Measurements from ENCODE around the gene CACNA2D3. TPM values are rescaled to one million over a fixed set of nuclear protein-coding genes. Genes with fewer than 3 reads are reported as not detected.
"Not testable (repeated sequence)": the region's sequence is repeated elsewhere in the genome, so short reads cannot be mapped to it uniquely, and the experiment has no call there.

CACNA2D3 gene
- total RNA-seq, 1 donor from 2014 or later = not detected

GRCh38 chr3:54445630-54446029, 323.3 kb downstream of the CACNA2D3 start:
- Mint-ChIP-seq H3K9me3 (no peaks in the 10 kb centered on the region), H3K27ac (no peak overlapping the region), H3K4me1 (peaks cover 5% of the 10 kb centered on the region), H3K4me3 (no peak overlapping the region), H3K36me3 (no peaks in the 10 kb centered on the region), H3K27me3 (ENCODE audit: insufficient read depth, low read depth) (no peaks in the 10 kb centered on the region)
- no peak overlapping the region for H3K27ac ChIP-seq
- no peaks in the 10 kb centered on the region for H3K36me3 ChIP-seq
- peaks cover 3% of the 10 kb centered on the region for H3K4me1 ChIP-seq
- no peaks in the 10 kb centered on the region for H3K79me2 ChIP-seq (ENCODE audit: low read depth)
- H3K9ac ChIP-seq = no peak overlapping the region
- no peaks in the 10 kb centered on the region for H3F3A ChIP-seq (ENCODE audit: low read depth)
- H3K27me3 ChIP-seq = no peaks in the 10 kb centered on the region
- TF ChIP-seq EZH2 (IDR thresholded peaks at IDR 0.05) = no peak
- TF ChIP-seq EZH2phosphoT487 (IDR thresholded peaks at IDR 0.05) = no peak
- H2AFZ ChIP-seq (replicated peaks) = no peak overlapping the region
- DNase-seq (ENCODE audit: low spot score) = no peak
- H3K4me2 ChIP-seq = no peak overlapping the region
- no peaks in the 10 kb centered on the region for H3K9me3 ChIP-seq (ENCODE audit: low read depth)
- H4K20me1 ChIP-seq (ENCODE audit: low read depth) = no peaks in the 10 kb centered on the region
- no peak overlapping the region for H3K4me3 ChIP-seq

GRCh38 chr3:54447427-54447826, 325.1 kb downstream of the CACNA2D3 start:
- no peaks in the 10 kb centered on the region for H3K27me3 Mint-ChIP-seq (ENCODE audit: insufficient read depth, low read depth)
- H3K9ac ChIP-seq = no peak overlapping the region
- no peaks in the 10 kb centered on the region for H3K79me2 ChIP-seq (ENCODE audit: low read depth)
- no peak for DNase-seq (ENCODE audit: low spot score)
- H3K4me3 Mint-ChIP-seq = no peak overlapping the region
- no peaks in the 10 kb centered on the region for H3F3A ChIP-seq (ENCODE audit: low read depth)
- no peak overlapping the region for H2AFZ ChIP-seq (replicated peaks)
- no peak overlapping the region for H3K4me2 ChIP-seq
- H3K27ac Mint-ChIP-seq = no peak overlapping the region
- H3K27me3 ChIP-seq = no peaks in the 10 kb centered on the region
- no peaks in the 10 kb centered on the region for H3K36me3 Mint-ChIP-seq
- no peak overlapping the region for H3K4me3 ChIP-seq
- H3K9me3 ChIP-seq (ENCODE audit: low read depth) = no peaks in the 10 kb centered on the region
- peaks cover 5% of the 10 kb centered on the region for H3K4me1 Mint-ChIP-seq
- peaks cover 3% of the 10 kb centered on the region for H3K4me1 ChIP-seq
- H4K20me1 ChIP-seq (ENCODE audit: low read depth) = no peaks in the 10 kb centered on the region
- no peaks in the 10 kb centered on the region for H3K36me3 ChIP-seq
- H3K9me3 Mint-ChIP-seq = peaks cover 2% of the 10 kb centered on the region
- H3K27ac ChIP-seq = no peak overlapping the region
- TF ChIP-seq EZH2phosphoT487 (IDR thresholded peaks at IDR 0.05) (no peak), CTCF (IDR thresholded peaks at IDR 0.05) (no peak), EZH2 (IDR thresholded peaks at IDR 0.05) (no peak)

GRCh38 chr3:54454806-54455205, 332.5 kb downstream of the CACNA2D3 start:
- no peak overlapping the region for H3K27ac Mint-ChIP-seq
- no peaks in the 10 kb centered on the region for H3K4me1 Mint-ChIP-seq
- Histone ChIP-seq H3K9me3 (ENCODE audit: low read depth) (no peaks in the 10 kb centered on the region), H3K27ac (no peak overlapping the region), H3K4me3 (no peak overlapping the region), H4K20me1 (ENCODE audit: low read depth) (no peaks in the 10 kb centered on the region), H3K9ac (no peak overlapping the region), H3F3A (ENCODE audit: low read depth) (no peaks in the 10 kb centered on the region), H3K4me2 (no peak overlapping the region), H2AFZ (replicated peaks) (no peak overlapping the region), H3K27me3 (no peaks in the 10 kb centered on the region), H3K36me3 (no peaks in the 10 kb centered on the region), H3K4me1 (no peaks in the 10 kb centered on the region), H3K79me2 (ENCODE audit: low read depth) (no peaks in the 10 kb centered on the region)
- DNase-seq (ENCODE audit: low spot score) = no peak
- H3K9me3 Mint-ChIP-seq = peaks cover 10% of the 10 kb centered on the region
- peaks cover 4% of the 10 kb centered on the region for H3K27me3 Mint-ChIP-seq (ENCODE audit: insufficient read depth, low read depth)
- H3K4me3 Mint-ChIP-seq = no peak overlapping the region
- no peak for TF ChIP-seq EZH2phosphoT487 (IDR thresholded peaks at IDR 0.05)
- TF ChIP-seq EZH2 (IDR thresholded peaks at IDR 0.05) = no peak
- no peak for TF ChIP-seq CTCF (IDR thresholded peaks at IDR 0.05)
- H3K36me3 Mint-ChIP-seq = no peaks in the 10 kb centered on the region

GRCh38 chr3:54458357-54458756, 336.0 kb downstream of the CACNA2D3 start:
- peaks cover 3% of the 10 kb centered on the region for H3K27me3 Mint-ChIP-seq (ENCODE audit: insufficient read depth, low read depth)
- H3F3A ChIP-seq (ENCODE audit: low read depth) = no peaks in the 10 kb centered on the region
- H3K4me2 ChIP-seq = no peak overlapping the region
- H3K9ac ChIP-seq = no peak overlapping the region
- H3K4me3 ChIP-seq = no peak overlapping the region
- no peak for DNase-seq (ENCODE audit: low spot score)
- H3K27ac ChIP-seq = no peak overlapping the region
- no peak overlapping the region for H2AFZ ChIP-seq (replicated peaks)
- H3K36me3 ChIP-seq = no peaks in the 10 kb centered on the region
- no peak overlapping the region for H3K4me3 Mint-ChIP-seq
- no peaks in the 10 kb centered on the region for H3K9me3 ChIP-seq (ENCODE audit: low read depth)
- no peaks in the 10 kb centered on the region for H3K4me1 Mint-ChIP-seq
- H3K9me3 Mint-ChIP-seq = peaks cover 15% of the 10 kb centered on the region
- TF ChIP-seq EZH2phosphoT487 (IDR thresholded peaks at IDR 0.05) = no peak
- no peaks in the 10 kb centered on the region for H3K36me3 Mint-ChIP-seq
- H3K27me3 ChIP-seq = no peaks in the 10 kb centered on the region
- no peaks in the 10 kb centered on the region for H4K20me1 ChIP-seq (ENCODE audit: low read depth)
- H3K4me1 ChIP-seq = no peaks in the 10 kb centered on the region
- no peak overlapping the region for H3K27ac Mint-ChIP-seq
- no peaks in the 10 kb centered on the region for H3K79me2 ChIP-seq (ENCODE audit: low read depth)

GRCh38 chr3:54464554-54464953, 342.2 kb downstream of the CACNA2D3 start:
- H3K36me3 ChIP-seq; H4K20me1 ChIP-seq (ENCODE audit: low read depth); H3K4me1 ChIP-seq; H3K9ac ChIP-seq; H3K4me1 Mint-ChIP-seq; H3K4me2 ChIP-seq; H3K27me3 ChIP-seq; H3K27ac ChIP-seq; DNase-seq (ENCODE audit: low spot score); H3K27ac Mint-ChIP-seq; H3K36me3 Mint-ChIP-seq; H3K9me3 ChIP-seq (ENCODE audit: low read depth); H2AFZ ChIP-seq (replicated peaks); H3K4me3 ChIP-seq; H3K4me3 Mint-ChIP-seq; H3K79me2 ChIP-seq (ENCODE audit: low read depth); H3F3A ChIP-seq (ENCODE audit: low read depth): not testable (repeated sequence)
- Mint-ChIP-seq H3K9me3 (peaks cover 30% of the 10 kb centered on the region), H3K27me3 (ENCODE audit: insufficient read depth, low read depth) (peaks cover 13% of the 10 kb centered on the region)
